DMS79 (cell line): Measurements from ENCODE around the gene UGT1A9.
"Not testable (repeated sequence)": the region's sequence is repeated elsewhere in the genome, so short reads cannot be mapped to it uniquely, and the experiment has no call there.

ENCODE experiments used
- DNase-seq: peaks from one replicate; lab custom pipeline; 2025; lab: John Stamatoyannopoulos, UW

UGT1A9 gene

GRCh38 chr2:233711312-233712008 is 39.8 kb downstream of the UGT1A9 start:
- DNase-seq = no peak

- DNase-seq = no peak
These were observed 41.0 kb downstream of the UGT1A9 start, which contains the start of gene UGT1A5 for GRCh38 chr2:233712611-233713261. Gene UGT1A5 (plus strand): TSS chr2:233712907. CDS start chr2:233712992, 85 bp downstream.

GRCh38 chr2:233713262-233713615 is 41.5 kb downstream of the UGT1A9 start:
- no peak for DNase-seq

DNA sequence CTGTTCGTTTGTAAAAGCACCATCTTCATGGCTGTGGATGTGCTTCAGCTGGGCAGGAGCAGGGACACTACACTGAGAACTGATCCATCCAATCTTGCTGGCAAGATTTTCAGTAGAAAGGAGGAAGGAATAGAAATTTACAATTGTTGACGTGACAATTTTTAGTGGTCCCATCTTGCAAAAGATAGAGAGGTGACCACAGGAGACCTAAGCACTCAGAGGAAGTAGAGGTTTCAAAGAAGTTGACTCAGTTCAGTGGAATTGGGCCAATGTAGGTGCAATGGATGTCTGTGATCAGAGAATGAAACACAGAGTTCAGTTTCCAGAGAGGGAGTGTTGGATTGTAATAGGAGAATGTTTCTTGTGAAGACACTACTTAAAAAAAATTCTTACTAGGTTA is 42.4 kb downstream of the UGT1A9 start:
- DNase-seq = no peak

DNA sequence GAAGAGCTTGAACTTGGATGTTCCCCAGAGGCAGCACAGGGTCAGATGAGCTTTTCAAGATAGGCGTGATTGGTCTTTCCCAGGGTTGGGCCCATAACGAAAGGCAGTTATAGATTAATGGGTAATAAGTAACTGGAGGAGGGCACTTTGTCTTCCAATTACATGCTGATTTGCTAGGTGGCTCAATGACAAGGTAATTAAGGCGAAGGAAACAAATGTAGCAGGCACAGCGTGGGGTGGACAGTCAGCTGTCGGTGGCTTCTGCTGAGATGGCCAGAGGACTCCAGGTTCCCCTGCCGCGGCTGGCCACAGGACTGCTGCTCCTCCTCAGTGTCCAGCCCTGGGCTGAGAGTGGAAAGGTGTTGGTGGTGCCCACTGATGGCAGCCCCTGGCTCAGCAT is 46.9 kb downstream of the UGT1A9 start, which contains the start of gene UGT1A4:
TSS of gene UGT1A4 (plus strand) at position 185 of the 400 bp plus-strand sequence. CDS start at position 270, 85 bp downstream.
- DNase-seq = no peak

DNA sequence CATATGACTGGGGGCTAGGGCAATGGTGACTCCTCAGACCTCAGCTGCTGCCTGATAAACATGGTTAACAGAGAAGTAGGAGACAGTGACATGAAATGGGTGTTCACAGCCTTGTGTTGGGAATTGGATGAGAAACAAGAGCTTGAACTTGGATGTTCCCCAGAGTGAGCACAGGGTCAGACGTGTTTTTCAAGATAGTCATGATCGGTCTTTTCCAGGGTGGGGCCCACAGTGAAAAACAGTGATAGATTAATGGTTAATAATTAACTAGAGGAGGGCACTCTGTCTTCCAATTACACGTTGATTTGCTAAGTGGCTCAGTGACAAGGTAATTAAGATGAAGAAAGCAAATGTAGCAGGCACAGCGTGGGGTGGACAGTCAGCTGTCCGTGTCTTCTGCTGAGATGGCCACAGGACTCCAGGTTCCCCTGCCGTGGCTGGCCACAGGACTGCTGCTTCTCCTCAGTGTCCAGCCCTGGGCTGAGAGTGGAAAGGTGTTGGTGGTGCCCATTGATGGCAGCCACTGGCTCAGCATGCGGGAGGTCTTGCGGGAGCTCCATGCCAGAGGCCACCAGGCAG is 57.1 kb downstream of the UGT1A9 start, which contains the start of gene UGT1A3:
TSS of gene UGT1A3 (plus strand) at position 320 of the 579 bp plus-strand sequence. CDS start at position 405, 85 bp downstream.
- DNase-seq = no peak

DNA sequence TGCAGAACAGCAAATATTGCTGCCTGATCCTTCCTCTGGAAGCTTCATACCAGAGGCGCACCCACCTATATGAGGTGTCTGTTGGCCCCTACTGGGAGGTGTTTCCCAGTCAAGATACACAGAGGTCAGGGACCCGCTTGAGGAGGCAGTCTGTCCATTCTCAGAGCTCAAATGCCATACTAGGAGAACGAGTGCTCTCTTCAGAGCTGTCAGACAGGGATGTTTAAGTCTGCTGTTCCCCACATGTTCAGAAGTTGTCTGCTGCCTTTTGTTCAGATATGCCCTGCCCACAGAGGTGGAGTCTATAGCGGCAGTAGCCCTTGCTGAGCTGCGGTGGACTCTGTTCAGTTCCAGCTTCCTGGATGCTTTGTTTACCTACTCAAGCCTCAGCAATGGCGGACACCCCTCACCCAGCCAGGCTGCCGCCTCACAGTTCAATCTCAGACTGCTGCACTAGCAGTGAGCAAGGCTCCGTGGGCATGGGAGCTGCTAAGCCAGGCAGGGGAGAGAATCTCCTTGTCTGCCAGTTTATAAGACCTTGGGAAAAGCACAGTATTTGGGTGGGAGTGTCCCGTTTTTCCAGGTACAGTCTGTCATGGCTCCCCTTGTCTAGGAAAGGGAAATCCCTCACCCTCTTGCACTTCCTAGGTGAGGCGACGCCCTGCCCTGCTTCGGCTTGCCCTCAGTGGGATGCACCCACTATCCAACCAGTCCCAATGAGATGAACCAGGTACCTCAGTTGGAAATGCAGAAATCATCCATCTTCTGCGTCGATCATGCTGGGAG is 65.4 kb downstream of the UGT1A9 start:
- DNase-seq = not testable (repeated sequence)

- no peak for DNase-seq
These were observed 69.2 kb downstream of the UGT1A9 start for GRCh38 chr2:233740870-233741269.

DNA sequence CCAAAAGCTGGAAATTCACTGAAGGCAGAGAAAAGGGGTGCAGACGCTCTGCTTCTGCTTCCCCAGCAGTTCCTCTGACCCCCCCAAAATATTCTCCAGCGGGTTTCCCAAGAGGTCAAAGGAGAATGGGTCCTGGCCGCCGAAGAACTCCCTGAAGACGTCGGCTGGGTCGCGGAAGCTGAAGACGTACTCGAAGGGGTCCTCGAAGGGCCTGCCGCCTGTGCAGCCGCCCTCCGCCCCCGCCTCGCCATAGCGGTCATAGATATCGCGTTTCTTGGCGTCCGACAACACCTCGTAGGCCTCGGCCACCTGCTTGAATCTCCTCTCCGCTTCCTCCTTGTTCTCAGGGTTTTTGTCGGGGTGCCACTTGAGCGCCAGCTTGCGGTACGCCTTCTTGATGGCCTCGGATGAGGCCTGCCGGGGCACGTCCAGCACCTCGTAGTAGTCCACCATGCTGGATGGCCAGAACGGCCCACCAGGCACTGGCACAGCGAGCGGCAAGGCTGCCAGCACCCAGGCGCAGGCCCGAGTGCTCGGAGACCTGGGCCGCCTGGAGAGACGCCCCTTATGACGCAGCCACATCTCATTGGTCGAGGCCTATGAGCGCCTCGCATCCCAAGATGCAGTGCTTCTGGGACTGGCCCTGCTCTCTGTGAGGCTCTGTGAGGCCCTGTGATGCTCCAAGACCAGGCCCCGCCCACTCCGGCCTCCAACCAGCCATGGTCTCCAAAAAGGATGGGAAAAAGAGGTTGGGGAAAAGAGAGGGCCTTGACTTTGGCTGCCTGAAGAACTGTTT is 72.0 kb downstream of the UGT1A9 start:
- no peak for DNase-seq

DNA sequence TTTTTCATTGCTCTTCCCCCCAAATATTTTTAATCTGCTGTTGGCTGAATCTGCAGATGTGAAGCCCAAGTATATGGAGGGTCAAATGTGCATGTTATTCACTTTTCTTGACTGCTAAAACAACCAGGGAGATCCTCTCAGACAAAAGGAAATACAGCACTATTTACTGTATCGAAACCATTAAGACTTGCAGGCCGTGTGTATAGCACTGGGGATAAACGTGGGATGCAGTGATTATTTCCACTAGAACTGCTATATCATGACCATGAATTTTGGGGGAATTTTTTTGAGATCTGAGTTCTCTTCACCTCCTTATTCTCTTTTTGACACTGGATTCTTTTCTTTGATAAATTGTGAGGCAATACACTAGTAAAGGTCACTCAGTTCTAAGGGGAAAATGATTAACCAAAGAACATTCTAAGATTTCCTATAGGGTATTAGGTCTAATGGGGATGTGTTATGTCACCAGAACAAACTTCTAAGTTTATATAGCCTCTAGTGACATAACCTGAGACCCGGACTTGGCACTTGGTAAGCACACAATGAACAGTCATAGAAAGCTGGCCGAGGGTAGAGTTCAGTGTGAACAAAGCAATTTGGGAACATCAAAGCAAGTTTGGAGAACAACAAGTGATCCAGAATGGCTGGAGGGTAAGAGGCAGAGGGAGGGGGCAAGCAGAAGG is 73.5 kb downstream of the UGT1A9 start:
- DNase-seq = no peak

DNA sequence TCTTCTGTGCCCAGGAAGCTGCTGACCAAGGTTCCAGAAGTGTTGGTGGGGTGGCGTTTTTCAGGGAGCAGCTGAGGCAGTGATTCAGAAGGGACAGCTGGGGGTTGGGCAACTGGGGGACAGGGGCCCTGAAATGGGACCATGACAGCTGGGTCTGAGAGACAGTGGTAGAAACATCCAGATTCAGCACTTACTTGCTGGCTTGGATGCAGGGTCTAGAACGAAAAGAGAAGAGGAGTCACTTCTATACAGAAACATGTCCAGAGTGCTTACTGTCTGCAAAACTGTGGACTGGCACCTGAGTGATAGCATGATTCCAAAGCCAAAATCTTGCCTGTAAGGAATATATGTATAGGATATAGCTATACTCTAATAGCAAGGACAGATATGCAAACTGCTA is 74.1 kb downstream of the UGT1A9 start:
- DNase-seq = not testable (repeated sequence)

- DNase-seq = no peak
These were observed 75.0 kb downstream of the UGT1A9 start for GRCh38 chr2:233746475-233747282.

DNA sequence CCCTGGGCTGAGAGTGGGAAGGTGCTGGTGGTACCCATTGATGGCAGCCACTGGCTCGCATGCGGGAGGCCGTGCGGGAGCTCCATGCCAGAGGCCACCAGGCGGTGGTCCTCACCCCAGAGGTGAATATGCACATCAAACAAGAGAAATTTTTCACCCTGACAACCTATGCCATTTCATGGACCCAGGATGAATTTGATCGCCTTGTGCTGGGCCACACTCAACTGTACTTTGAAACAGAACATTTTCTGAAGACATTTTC is 75.5 kb downstream of the UGT1A9 start:
- no peak for DNase-seq

DNA sequence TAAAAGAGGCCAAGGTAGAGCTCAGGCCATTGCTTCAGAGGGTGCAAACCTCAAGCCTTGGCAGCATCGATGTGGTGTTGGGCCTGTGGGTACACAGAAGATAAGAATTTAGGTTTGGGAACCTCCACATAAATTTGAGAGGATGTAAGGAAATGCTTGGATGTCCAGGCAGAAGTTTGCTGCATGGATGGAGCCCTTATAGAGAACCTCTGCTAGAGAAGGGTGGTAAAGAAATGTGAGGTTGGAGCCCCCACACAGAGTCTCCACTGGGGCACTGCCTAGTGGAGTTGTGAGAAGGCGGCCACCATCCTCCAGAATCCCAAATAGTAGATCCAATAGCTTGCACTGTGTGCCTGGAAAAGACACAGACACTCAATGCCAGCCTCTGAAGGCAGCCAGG is 79.0 kb downstream of the UGT1A9 start:
- DNase-seq = not testable (repeated sequence)

- DNase-seq = not testable (repeated sequence)
These were observed 79.7 kb downstream of the UGT1A9 start for GRCh38 chr2:233751212-233752009.

DNA sequence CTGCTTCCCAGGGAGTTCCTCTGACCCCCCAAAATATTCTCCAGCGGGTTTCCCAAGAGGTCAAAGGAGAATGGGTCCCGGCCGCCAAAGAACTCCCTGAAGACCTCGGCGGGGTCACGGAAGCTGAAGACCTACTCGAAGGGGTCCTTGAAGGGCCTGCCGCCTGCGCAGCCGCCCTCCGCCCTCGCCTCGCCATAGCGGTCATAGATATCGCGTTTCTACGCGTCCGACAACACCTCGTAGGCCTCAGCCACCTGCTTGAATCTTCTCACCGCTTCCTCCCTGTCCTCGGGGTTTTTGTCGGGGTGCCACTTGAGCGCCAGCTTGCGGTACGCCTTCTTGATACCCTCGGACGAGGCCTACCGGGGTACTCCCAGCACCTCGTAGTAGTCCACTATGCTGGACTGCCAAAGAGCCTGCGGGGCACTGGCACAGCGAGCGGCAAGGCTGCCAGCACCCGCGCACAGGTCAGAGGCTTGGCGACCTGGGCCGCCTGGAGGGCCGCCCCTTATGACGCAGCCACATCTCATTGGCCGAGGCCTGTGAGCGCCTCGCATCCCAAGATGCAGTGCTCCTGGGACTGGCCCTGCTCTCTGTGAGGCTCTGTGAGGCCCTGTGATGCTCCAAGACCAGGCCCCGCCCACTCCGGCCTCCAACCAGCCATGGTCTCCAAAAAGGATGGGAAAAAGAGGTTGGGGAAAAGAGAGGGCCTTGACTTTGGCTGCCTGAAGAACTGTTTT is 83.3 kb downstream of the UGT1A9 start:
- DNase-seq = no peak

- no peak for DNase-seq
These were observed 84.9 kb downstream of the UGT1A9 start for GRCh38 chr2:233756429-233757081.

DNA sequence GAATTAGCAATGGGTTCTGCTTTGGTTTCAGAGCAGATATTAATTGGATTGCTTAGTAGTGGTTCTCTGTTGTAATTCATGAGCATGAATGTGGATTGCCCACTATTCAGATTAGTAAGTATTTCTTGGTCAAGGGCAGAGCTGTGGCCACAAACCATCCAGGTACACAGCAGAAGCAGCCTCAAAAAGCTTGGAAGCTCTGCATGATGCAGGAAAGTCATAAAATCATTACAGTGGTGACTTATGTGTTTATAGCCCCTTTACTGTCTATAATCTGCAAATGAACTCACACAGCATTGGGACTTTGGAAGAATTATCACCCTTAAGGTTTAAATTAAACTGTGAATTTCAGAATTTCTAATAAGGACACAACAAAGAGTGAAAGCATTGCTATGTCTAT is 86.4 kb downstream of the UGT1A9 start:
- DNase-seq = no peak
